NCI-H1930 (cell line): ENCODE data around the gene KRT33B.
"Not testable (repeated sequence)": the region's sequence is repeated elsewhere in the genome, so short reads cannot be mapped to it uniquely, and the experiment has no call there.

Experiments
- DNase-seq, 2 experiments: peaks; one replicate each; lab custom pipeline; 2025; lab: John Stamatoyannopoulos, UW

KRT33B gene

DNA sequence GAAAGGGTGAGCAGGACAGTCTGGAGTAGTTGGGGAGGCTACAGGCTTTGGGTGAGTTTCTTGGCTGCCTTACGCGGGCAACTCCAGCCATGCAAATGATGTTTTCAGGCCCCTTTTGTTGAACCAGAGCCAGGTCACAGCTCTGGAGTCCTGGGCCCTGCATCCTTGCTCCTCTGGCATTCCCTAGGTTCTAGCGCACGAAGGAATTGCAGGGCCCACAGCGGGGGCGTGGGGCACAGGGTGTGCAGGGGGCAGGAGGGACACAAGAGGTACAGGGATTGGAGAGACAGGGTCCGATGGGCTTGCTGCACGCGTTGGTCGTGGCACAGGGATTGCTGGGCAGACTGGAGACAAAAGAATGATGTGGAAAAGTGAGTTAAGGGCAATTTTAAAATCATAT, 24.2 kb upstream of the KRT33B start:
- no peak for DNase-seq

DNA sequence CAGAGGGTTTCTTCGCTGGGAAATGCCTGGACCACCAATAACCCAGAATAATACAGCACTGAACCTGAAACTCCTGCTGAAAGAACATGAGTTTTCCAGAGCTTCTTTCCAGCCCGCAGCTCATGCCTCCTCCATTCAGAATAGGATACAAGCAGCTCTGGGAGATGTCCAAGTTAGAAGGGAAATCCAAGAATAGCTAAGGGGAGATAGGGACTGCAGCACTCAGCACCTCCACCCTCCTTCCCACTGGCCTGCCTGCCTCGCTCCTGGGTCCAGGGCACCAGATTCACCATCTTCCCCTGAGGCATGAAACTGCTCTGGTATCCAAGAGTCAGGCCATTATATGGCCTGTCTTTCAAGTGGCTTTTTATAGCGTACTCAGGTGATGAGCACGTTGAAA, 23.7 kb upstream of the KRT33B start:
- no peak for DNase-seq

DNA sequence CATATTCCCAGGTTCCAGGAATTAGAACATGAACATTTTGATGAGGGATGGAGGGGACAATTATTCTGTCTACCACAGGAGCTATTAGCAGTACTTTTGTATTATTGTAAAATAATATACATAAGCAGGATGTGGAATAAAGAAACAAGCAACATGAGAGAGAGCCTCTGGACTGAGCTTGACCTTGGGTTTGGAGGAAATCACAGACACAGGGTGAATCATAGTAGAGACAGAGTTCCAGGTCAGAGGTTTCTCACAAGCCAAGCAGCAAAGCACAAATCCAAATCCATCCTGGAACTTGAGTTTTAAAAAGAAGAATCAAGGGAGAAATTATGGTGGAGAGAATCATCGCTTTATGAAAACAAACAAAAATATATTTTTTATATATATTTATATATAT, 22.7 kb upstream of the KRT33B start:
- DNase-seq, result no peak

DNA sequence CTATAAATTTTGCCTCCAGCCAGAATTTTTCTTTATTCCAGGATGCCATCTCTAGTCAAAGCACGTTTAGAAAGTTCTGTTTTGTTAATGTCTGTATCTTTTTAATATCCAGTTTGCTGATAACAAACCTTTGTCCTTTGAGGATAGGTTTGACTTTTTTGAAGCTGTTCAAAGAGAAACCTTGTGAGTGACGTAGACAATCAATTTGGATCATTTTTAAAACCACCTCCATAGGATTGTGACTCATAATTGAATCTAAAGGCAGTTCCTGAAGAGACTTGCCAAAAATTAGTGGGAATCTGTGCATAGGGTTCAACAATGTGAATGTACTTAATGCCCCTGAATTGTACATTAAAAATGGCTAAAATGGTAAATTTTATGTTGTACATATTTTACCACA, 21.9 kb upstream of the KRT33B start:
- DNase-seq, result no peak

DNA sequence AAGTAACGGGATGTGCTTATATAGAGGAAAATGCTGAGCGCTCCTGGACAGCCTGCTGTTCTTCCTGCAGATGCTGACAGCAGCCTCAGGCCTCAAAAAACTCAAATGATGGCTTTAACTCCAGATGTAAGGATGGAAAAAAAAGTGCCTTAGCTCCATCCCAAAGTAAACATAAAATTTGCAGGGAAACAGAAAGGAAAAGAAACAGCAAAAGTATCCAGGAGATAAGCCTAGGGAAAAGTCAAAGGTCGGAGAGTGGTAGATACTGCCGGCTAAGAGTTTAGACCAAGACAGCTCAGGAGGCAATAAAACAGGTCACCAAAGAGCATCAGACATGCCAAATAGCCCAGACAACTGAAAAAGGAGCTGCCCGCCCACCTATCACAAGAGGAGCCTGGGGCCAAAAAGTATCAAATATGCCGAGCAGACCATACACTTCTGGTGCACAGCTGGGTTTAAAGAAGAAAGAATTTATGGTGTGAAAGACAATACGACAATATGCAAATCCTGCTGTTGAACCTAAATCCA, 20.9 kb upstream of the KRT33B start:
- DNase-seq, result no peak

DNA sequence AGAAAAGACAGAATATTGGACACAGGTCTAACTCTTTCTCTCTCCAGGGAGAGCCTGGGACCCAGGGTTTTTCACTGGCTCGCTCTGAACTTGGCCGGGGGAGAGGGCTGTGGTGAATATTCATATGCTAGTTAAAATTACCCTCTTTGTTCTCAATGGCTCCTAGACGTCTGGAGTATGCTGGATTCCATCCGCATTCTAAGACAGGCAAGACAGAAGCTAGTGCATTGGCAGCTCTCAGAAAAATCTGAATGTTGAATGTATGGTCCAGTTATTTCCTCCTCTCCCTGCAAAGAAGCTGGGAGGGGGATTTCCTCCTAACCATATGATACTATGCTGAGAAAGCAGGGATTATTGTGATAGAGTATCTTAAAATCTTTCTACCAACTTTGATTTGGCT, 18.1 kb upstream of the KRT33B start:
- DNase-seq, result no peak

DNA sequence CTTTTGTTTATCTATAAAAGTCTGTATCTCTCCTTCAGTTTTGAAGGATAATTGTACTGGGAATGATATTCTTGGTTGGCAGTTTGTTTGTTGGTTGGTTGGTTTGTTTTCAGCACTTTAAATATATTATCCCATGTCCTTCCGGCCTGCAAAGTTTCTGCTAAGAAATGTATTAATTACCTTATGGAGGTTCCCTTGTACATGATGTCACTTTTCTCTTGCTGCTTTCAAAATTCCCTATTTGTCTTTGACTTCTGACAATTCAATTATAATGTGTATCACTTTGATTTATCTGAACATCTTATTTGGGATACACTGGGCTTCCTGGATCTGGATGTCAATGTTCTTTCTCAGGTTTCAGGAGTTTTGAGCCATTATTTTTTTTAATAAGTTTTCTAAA, 16.6 kb upstream of the KRT33B start:
- no peak for DNase-seq

DNA sequence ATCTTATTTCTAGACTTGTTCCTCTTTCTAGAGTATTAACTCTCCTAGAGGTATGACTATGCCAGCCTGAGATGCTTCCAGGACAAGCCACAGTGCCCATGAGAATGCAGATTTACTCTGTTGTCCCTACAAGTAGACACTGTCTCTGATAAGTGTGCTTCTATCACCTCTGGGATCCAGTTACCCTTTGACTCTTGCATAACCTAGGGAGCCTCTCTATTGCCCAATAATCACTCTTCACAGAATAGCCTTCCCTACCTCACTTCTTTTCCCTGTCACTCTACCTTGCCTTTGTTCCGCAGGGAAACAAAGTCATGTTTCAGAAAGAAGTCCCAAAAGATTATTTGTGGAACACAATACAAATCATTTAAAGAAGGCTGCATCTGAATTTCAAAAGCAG, 14.1 kb upstream of the KRT33B start:
- DNase-seq, result no peak

DNA sequence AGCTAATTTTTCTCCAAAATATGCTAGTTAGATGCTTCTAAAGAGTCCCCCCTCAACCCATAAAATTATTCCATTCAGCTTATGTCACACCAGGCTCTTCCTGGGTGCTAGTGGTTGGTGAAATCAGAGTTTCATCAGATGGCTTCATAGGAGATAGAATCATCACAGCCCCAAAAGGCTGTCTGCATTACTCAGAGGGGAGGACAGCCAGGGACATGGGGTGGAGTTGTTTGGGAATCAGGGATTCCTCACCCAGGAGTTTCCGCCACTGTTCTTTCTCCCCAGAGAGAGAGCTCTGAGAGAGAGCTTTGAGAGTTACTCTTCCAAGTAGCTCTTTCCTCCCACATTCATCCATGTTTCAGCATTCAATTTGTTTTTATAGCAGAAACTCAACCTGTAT, 12.8 kb upstream of the KRT33B start:
- DNase-seq, result no peak

DNA sequence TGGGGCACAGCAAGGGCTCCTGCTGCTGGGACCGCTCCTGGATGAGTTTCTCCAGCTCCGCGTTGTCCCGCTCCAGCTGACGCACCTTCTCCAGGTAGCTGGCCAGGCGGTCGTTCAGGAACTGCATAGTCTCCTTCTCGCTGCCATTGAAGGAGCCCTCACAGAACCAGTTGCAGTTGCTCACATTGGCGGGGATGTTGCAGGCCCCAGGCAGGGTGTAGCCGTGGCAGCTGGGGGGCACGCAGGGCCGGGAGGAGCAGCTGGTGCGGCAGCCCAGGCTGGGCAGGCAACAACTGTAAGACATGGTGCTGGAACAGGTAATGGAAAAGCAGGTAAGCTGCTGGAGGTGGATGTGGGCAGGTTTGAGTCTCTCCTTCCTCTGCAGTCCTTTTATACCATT, 12.3 kb upstream of the KRT33B start, which contains the start of gene KRT34:
Gene KRT34, minus strand, starts transcription at position 364 of the 400 bp plus-strand sequence. Its CDS starts 60 bp downstream, at position 304.
- not testable (repeated sequence) for DNase-seq

DNA sequence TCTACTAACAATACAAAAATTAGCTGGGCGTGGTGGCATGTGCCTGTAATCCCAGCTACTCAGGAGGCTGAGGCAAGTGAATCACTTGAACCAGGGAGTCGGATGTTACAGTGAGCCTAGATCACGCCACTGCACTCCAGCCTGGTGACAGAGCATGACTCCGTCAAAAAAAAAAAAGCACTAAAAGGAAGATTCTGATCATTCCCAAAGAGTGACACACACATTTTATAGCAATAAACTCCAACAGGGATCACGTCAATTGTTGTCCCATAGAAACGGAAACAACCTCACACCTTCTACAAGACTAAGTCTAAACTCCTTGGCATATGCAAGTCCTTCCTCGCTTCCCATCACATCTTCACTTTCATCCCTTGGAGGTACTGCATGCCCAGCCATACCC, 10.5 kb upstream of the KRT33B start:
- not testable (repeated sequence) for DNase-seq

DNA sequence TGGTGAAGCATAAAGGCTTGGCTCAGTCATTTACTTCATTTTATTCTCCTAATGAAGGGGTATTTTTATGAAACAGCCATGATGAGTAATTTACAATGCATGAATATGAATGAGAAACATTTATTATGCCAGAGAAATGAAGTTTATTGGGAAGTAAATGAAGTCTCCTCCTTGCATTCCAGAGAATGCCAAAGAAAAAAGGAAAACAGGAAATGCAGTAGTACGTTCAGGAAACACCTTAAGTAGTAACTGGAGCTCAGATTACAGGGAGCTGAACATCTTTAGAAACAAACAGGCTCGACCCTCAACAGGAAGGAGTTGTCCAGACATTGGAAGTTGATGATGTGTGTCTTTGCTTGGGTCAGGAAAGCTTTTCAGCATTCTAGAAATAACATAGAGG, 7.9 kb upstream of the KRT33B start:
- no peak for DNase-seq

DNA sequence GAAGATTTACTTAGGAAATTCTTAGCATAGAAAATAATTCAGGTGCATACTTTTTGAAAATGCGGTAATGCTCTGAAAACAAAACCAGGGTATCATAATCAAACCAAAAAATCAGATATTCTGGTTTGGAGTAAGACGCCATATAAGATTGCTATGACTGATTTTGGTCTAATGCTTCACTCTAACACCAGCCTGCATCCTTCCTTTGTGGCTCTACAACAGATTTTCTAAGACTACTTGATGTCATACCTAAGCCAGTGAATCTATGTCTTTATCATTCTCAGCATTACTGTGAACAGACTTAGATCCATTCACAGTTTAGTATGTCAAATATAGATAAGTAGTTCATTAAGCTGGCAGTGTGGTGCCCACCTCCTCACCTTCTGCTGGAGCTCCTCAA, 590 bp downstream of the KRT33B start:
- no peak for DNase-seq

DNA sequence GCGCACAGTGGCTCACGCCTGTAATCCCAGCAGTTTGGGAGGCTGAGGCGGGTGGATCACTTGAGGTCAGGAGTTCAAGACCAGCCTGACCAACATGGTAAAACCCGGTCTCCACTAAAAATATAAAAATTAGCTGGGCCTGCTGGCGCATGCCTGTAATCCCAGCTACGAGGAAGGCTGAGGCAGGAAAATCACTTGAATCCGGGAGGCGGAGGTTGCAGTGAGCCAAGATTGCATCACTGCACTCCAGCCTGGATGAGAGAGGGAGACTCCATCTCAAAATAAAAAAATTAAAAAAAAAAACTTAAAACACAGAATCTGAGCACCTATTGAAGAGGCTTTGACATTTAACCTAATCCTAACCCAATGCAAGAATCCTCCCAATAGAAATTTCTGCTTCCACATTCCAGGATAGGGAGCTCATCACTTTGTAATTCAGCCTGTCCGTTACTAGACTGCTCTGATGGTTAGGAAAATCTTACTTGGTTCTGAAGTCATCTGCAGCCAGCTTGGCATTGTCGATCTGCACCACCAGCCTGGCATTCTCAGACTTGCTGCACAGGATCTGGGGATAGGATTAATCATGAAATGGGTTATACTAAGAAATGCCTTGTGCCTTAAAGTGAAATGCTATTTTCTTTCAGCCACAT, 2.1 kb downstream of the KRT33B start:
- DNase-seq, result no peak

DNA sequence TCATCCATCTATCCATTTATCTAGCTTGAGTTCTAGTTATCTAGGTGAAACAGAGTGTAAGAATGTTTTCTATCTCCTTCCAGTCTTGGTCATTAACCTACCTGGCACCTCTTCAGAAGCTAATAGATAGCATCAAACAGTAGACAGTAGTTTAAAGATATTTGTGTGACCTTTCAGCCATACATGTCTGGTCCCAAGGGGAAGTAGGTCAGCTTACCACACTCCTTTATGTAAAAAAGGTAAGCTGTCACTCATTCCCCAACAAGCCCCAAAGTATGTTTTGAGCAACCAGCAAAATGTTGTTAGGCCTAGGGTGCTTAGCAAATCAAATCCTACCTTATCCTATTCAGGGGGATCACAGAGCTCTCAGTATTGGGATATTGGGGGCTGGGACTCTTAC, 3.5 kb downstream of the KRT33B start:
- DNase-seq, result no peak

DNA sequence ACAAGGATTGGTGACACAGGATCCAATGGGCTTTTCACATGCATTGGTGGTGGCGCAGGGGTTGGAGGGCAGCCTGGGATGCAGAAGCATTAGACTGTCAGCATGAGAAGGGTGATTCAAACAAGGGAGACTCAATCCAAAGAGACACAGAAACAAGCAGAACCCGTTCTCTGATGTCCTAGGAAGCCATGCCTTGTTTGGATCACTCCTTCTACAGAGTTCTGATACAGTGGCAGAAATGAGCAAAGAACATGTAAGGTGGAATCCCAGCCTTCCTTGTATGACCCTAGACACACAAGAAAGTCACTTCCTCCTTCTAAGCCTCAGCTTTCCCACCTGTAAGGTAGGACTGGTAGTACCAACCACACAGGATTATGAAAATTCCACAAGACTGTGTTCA, 5.7 kb downstream of the KRT33B start:
- no peak for DNase-seq

DNA sequence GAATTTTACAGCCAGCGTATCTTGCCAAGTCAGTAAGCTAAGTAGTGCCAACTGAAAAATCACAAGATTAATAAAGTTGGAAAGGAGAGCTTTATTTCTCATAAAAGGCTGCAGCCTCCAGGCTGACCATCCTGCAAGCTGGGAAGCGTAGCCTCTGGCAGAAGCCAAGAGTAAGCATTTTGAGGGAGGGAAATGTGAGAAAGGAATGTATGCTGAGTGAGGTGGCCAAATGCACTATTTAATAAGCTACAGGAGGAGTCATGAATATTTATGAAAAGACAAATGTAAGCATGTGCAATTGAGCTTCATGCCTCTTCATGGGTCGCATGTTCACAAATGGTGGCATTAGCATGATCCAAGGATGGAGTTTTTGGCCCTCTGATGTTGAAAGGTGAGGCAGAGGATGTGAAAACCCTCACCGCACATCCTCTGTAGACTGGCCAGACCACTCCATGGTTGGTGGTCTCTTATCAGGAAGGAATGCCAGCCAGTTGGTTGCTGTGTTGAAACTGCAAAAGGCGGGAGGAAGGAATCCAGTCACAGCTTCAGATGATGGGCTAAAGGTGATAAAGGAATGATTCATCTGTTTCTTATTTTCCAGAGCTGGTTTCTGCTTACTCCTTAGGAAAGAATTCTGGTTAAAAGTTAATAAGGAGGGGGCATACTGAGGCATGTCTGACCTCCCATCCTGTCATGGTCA, 9.2 kb downstream of the KRT33B start:
- no peak for DNase-seq

DNA sequence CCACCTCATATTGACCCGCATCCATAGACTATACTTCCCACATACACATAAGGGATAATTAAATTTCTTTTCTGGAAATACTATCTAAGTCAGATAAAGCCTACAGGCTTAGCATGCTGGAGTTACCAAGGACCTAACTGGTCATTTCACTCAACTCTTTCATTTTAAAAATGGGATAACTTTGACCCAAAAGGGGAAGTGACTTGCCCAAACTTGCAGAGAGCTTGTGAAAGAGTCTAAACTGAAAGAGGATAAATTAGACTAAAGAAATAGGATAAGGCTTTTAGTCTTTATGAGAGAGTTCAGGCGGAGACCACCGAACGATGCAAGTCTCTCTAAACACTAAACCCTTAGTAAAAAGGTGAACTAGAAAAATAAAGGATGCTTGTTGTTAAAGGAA, 15.1 kb downstream of the KRT33B start:
- no peak for DNase-seq

DNA sequence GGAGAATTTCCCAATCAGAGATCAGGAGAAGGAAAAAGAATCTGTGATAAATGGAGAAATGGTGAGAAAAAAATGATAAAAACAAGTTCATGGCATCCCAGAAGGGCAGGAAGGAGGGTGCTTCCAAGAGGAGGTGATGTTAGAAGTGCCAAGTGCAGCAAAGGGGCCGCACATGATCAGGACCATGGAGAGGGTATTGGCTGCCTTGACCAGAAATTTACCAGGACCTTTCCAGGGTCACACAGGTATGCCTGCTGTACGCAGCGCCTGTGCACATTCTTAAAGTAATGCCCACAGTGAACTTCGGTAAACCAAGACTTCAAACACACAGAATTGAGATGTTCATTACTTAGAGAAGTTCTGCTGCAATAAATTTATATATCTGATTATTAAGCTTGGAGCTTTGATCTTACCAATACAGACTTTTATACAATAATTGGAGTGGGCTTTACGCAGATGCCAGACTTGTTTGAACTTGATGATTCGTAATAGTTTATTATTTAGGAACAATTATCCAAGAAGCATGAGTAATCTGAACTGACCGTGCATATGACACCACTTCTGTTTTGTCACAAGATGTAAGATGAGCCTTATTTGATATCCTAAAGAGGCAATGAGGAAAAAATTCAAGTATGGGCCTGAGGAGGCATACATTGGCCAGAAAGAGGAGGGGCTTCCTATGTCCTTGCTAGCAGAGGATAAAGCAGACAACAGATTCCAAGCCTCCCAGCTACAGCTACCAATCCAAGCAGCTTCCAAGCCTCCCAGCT, 16.8 kb downstream of the KRT33B start:
- no peak for DNase-seq

DNA sequence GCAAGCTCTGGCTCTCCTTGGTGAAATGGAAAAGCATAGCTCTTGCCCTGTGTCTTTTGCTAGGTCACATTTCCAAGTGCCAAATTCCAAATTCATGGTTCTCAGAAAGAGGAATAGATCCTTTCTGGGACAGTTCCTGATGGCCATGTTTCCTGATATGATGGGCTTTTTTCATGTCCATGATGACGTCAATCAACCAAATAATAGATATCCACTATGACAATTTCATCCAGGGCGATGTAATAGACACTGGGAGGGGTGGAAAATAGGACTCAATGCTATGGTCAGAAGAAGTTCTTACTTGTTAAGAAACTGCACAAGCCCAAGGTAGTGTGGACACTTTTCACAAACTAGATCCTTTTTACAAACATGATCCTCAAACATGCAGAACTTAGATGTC, 18.4 kb downstream of the KRT33B start:
- DNase-seq, result no peak

DNA sequence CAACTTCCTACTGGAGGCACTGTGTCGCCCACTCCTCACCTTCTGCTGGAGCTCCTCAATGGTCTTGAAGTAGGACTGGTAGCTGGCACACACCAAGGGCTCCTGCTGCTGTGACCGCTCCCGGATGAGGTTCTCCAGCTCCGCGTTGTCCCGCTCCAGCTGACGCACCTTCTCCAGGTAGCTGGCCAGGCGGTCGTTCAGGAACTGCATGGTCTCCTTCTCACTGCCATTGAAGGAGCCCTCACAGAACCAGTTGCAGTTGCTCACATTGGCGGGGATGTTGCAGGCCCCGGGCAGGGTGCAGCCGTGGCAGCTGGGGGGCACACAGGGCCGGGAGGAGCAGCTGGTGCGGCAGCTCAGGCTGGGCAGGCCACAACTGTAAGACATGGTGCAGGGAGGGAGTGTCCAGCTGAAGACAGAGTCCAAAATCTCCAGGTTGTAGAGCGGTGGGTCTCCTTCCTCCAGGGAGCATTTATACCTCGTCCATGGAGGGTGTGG, 19.2 kb downstream of the KRT33B start, which contains the start of gene KRT33A:
Gene KRT33A, minus strand, starts transcription at position 448 of the 498 bp plus-strand sequence. Its CDS starts 61 bp downstream, at position 387.
- DNase-seq, result not testable (repeated sequence)
